Adrenal gland (tissue), 12 donors: ENCODE data around the gene TMEM63B. TPM values are rescaled to one million over a fixed set of nuclear protein-coding genes. Genes with fewer than 3 reads are reported as not detected.

Experiments
- DNase-seq, 7 donors: peaks; one replicate each; pipeline ENCODE4 v3.0.0-alpha.2; 2019 to 2020
- H3K27ac ChIP-seq, 5 donors: fragments of 200-600 bp; sonication (generic) in 4 of 5; 1 replicate in 3 of 5; 2 replicates in 2 of 5; pipeline versions ENCODE4 v1.5.1 to v1.8.0; 2016 to 2020; ENCODE audit warnings: mild to moderate bottlenecking in 1 of 5
- H3K27me3 ChIP-seq: fragments of 200-600 bp; 2 replicates; pipeline ENCODE4 v1.8.0; 2021
- H3K36me3 ChIP-seq, 2 donors: fragments of 200-600 bp; replicated peaks in 1 of 2; 1 replicate in 1 of 2; 2 replicates in 1 of 2; pipeline versions ENCODE4 v1.5.1 to v1.8.0; 2018 to 2022
- H3K4me1 ChIP-seq, 2 donors: fragments of 200-600 bp; replicated peaks in 1 of 2; 1 replicate in 1 of 2; 2 replicates in 1 of 2; pipeline versions ENCODE4 v1.5.1 to v1.8.0; 2018 to 2021
- H3K4me3 ChIP-seq, 4 donors: fragments of 200-600 bp; sonication (generic) in 3 of 4; one replicate each; pipeline ENCODE4 v1.5.1; 2016 to 2018
- H3K9me3 ChIP-seq, 3 donors: fragments of 200-600 bp; sonication (generic) in 1 of 3; replicated peaks in 1 of 3; 1 replicate in 2 of 3; 2 replicates in 1 of 3; pipeline versions ENCODE4 v1.5.1 to v1.8.0; 2016 to 2021
- CTCF ChIP-seq, 6 experiments: fragments of 450-650 bp in 4 of 6; fragments of 200-600 bp in 2 of 6; sonication (generic) in 1 of 6; IDR thresholded peaks; 1 replicate in 5 of 6; 2 replicates in 1 of 6; pipeline versions ENCODE4 v1.5.1 to v1.8.0; 2016 to 2021; ENCODE audit warnings: antibody characterized with exemption in 6 of 6, mild to moderate bottlenecking in 2 of 6, moderate library complexity in 1 of 6
- POLR2A ChIP-seq, 2 donors: fragments of 450-650 bp; IDR thresholded peaks; one replicate each; pipeline ENCODE4 v1.6.1; 2017; ENCODE audit warnings: antibody characterized with exemption in 2 of 2, mild to moderate bottlenecking in 2 of 2, moderate library complexity in 1 of 2
- WGBS, 4 donors: extraction: QIAGEN DNeasy Blood & Tissue Kit in 2 of 4; methylation state at CpG; one replicate each; pipeline versions ENCODE4 v1.1.5 to v1.1.7; 2013 to 2017; 5-methylcytosine and 5-hydroxymethylcytosine counted together
- intact Hi-C, 2 donors: fragments of 100-400 bp; cut with DNase I; formaldehyde crosslinking; loops; one replicate each; pipeline versions ENCODE4 v1.14.1 to v1.15.0; 2022 to 2023
- polyA plus RNA-seq, 3 donors: library from polyadenylated mRNA; stranded (reverse); fragments of 200-250 nt in 2 of 3; fragments of 350-450 nt in 1 of 3; fragmentation: Illumina TruSeq in 1 of 3; extraction: RNeasy Lipid Tissue Mini Kit (QIAGEN cat#74804) in 1 of 3; gene quantifications; one replicate each; pipeline ENCODE4 v1.2.3, GENCODE V29; 2013 to 2014
- total RNA-seq, 9 donors: library from RNA; depleted of rRNA in 4 of 9; stranded (reverse); fragments of >200 nt in 4 of 9; fragments of 120-200 nt in 1 of 9; fragmentation: NEBNext Ultra II Directional in 1 of 9; extraction: Animal tissue kit (Norgen Biotek cat#: 25700) in 1 of 9; gene quantifications; one replicate each; pipeline versions ENCODE4 v1.1.0 to v1.2.4, GENCODE V29; 2013 to 2023
- donor health status: healthy with polysubstance abuse.
- donor health status: Bipolar disorder and iron deficiency.
- donor health status: DM: yes; HTN: yes; CAD: no.
- donor health status: DM: no; HTN: no; CAD: no.
- donor health status: DM: no; HTN: no; CAD: no.
- donor health status: DM: yes; HTN: yes; CAD: no.

Gene TMEM63B
- total and polyA plus RNA-seq, 12 donors: 18.1 to 51.7 (median 36.4) TPM

- intact Hi-C loops: no loop called here
- H3K4me1 ChIP-seq: peaks cover 3 to 4% of the 10 kb centered on the region in 2 donors
- TF ChIP-seq POLR2A (IDR thresholded peaks at IDR 0.05) (no peak), CTCF (IDR thresholded peaks at IDR 0.05) (no peak)
- H3K4me3 ChIP-seq: no peak overlapping the region
- WGBS, 4 donors: 76 to 92% (median 78%) methylated on average over 4 of the region's 4 CpGs
- H3K27ac ChIP-seq: peak overlapping the region in 2 of 5 donors; percentile 6 to 67
- no peaks in the 10 kb centered on the region for H3K9me3 ChIP-seq
- H3K27me3 ChIP-seq: no peaks in the 10 kb centered on the region
- no peaks in the 10 kb centered on the region for H3K36me3 ChIP-seq
- peak in 1 of 7 donors; percentile 8 for DNase-seq
These were observed 75.1 kb downstream of the TMEM63B start for GRCh38 chr6:44202332-44202971.

- Histone ChIP-seq H3K4me1 (peaks cover 3 to 4% of the 10 kb centered on the region in 2 donors), H3K36me3 (no peaks in the 10 kb centered on the region), H3K27ac (peak overlapping the region in 2 of 5 donors; percentile 6 to 67), H3K27me3 (no peaks in the 10 kb centered on the region), H3K9me3 (no peaks in the 10 kb centered on the region), H3K4me3 (no peak overlapping the region)
- TF ChIP-seq CTCF (IDR thresholded peaks at IDR 0.05): no peak
- no peak for TF ChIP-seq POLR2A (IDR thresholded peaks at IDR 0.05)
- intact Hi-C loops: no loop called here
- DNase-seq: no peak
- WGBS, 4 donors: 54 to 91% (median 86%) methylated on average over 5 to 11 of the region's 11 CpGs
These were observed 75.8 kb downstream of the TMEM63B start for GRCh38 chr6:44202972-44203750.

- intact Hi-C loops: no loop called here
- H3K4me3 ChIP-seq: no peak overlapping the region
- no peaks in the 10 kb centered on the region for H3K36me3 ChIP-seq
- peaks cover 3 to 4% of the 10 kb centered on the region in 2 donors for H3K4me1 ChIP-seq
- no peaks in the 10 kb centered on the region for H3K9me3 ChIP-seq
- TF ChIP-seq CTCF (IDR thresholded peaks at IDR 0.05) (no peak), POLR2A (IDR thresholded peaks at IDR 0.05) (no peak)
- 92 to 97% (median 95%) methylated on average over 6 of the region's 6 CpGs for WGBS, 4 donors
- no peak for DNase-seq
- no peaks in the 10 kb centered on the region for H3K27me3 ChIP-seq
- no peak overlapping the region for H3K27ac ChIP-seq
These were observed 76.6 kb downstream of the TMEM63B start for GRCh38 chr6:44203955-44204354.

Other genes with a start within 250 kb of the TMEM63B start
- gene MRPL14, start 102 bp upstream of the TMEM63B start, total RNA-seq: 10 to 100 TPM; 29.0 to 94.6 (median 45.7) TPM
- 10 to 100 TPM; 22.0 to 77.0 (median 64.4) TPM for gene MRPL14, start 102 bp upstream of the TMEM63B start, polyA plus RNA-seq
- gene CAPN11, start 31.3 kb downstream of the TMEM63B start, total RNA-seq: 1 to 10 TPM in 3 of 9 donors, under 1 TPM in 4, not detected in 2; 0.14 to 2.4 (median 0.83) TPM
- gene CAPN11, start 31.3 kb downstream of the TMEM63B start, polyA plus RNA-seq: 1 to 10 TPM in 2 of 3 donors, under 1 TPM in 1; 0.35 to 1.5 (median 1.1) TPM
- under 1 TPM in 1 of 9 donors, not detected in 8; 0.39 TPM for gene MYMX, start 89.4 kb downstream of the TMEM63B start, total RNA-seq
- gene MYMX, start 89.4 kb downstream of the TMEM63B start, polyA plus RNA-seq: under 1 TPM in 1 of 3 donors, not detected in 2; 0.94 TPM
- gene SLC29A1, start 96.0 kb downstream of the TMEM63B start, total RNA-seq: 100 to 1,000 TPM in 8 of 9 donors, 10 to 100 TPM in 1; 48.6 to 356 (median 162) TPM
- gene SLC29A1, start 96.0 kb downstream of the TMEM63B start, polyA plus RNA-seq: 100 to 1,000 TPM in 2 of 3 donors, 10 to 100 TPM in 1; 51.9 to 113 (median 108) TPM
- gene HSP90AB1, start 119.5 kb downstream of the TMEM63B start, total RNA-seq: 1,000 to 10,000 TPM in 4 of 9 donors, 100 to 1,000 TPM in 5; 692 to 1,671 (median 883) TPM
- 1,000 to 10,000 TPM in 1 of 3 donors, 100 to 1,000 TPM in 2; 275 to 2,249 (median 420) TPM for gene HSP90AB1, start 119.5 kb downstream of the TMEM63B start, polyA plus RNA-seq
- gene SLC35B2, start 130.0 kb downstream of the TMEM63B start, total RNA-seq: 10 to 100 TPM; 48.5 to 79.8 (median 61.0) TPM
- 10 to 100 TPM; 12.7 to 37.5 (median 19.3) TPM for gene SLC35B2, start 130.0 kb downstream of the TMEM63B start, polyA plus RNA-seq
- 10 to 100 TPM in 5 of 9 donors, 1 to 10 TPM in 4; 4.8 to 31.2 (median 10.2) TPM for gene NFKBIE, start 138.0 kb downstream of the TMEM63B start, total RNA-seq
- 10 to 100 TPM in 2 of 3 donors, 1 to 10 TPM in 1; 5.8 to 17.0 (median 10.5) TPM for gene NFKBIE, start 138.0 kb downstream of the TMEM63B start, polyA plus RNA-seq
- 1 to 10 TPM in 2 of 9 donors, under 1 TPM in 5, not detected in 2; 0.07 to 3.3 (median 0.67) TPM for gene TMEM151B, start 142.9 kb downstream of the TMEM63B start, total RNA-seq
- gene TMEM151B, start 142.9 kb downstream of the TMEM63B start, polyA plus RNA-seq: 1 to 10 TPM in 2 of 3 donors, under 1 TPM in 1; 0.88 to 3.9 (median 1.2) TPM
- gene AARS2, start 185.8 kb downstream of the TMEM63B start, total RNA-seq: 10 to 100 TPM in 5 of 9 donors, 1 to 10 TPM in 4; 7.4 to 15.9 (median 11.1) TPM
- 10 to 100 TPM in 1 of 3 donors, 1 to 10 TPM in 2; 5.3 to 10.1 (median 6.2) TPM for gene AARS2, start 185.8 kb downstream of the TMEM63B start, polyA plus RNA-seq
- not detected for gene SPATS1, start 215.1 kb downstream of the TMEM63B start, total RNA-seq
- gene SPATS1, start 215.1 kb downstream of the TMEM63B start, polyA plus RNA-seq: under 1 TPM in 1 of 3 donors, not detected in 2; 0.15 TPM